Liver (tissue), 9 donors: ENCODE measurements around the gene PDE4B. TPM values are rescaled to one million over a fixed set of nuclear protein-coding genes. Genes with fewer than 3 reads are reported as not detected.

ENCODE experiments used
- DNase-seq: peaks from one replicate; pipeline ENCODE4 v3.0.0-alpha.2; 2017; ENCODE audit warnings: low spot score
- H3K27ac ChIP-seq, 2 donors: one replicate each; pipeline ENCODE4 v1.7.0; 2013; ENCODE audit warnings: inconsistent platforms in 2 of 2, low read length in 2 of 2, control low read depth in 1 of 2, low read depth in 1 of 2, mild to moderate bottlenecking in 1 of 2
- H3K27me3 ChIP-seq, 4 donors: one replicate each; pipeline versions ENCODE4 v1.6.1 to v1.7.0; 2013; ENCODE audit warnings: low read length in 3 of 4, inconsistent platforms in 1 of 4, mild to moderate bottlenecking in 1 of 4, moderate library complexity in 1 of 4; ENCODE audit not compliant: control insufficient read depth in 4 of 4, insufficient read depth in 4 of 4
- H3K36me3 ChIP-seq, 4 donors: one replicate each; pipeline versions ENCODE4 v1.6.1 to v1.7.0; 2013; ENCODE audit warnings: low read length in 3 of 4, mild to moderate bottlenecking in 3 of 4, low read depth in 1 of 4, moderate library complexity in 1 of 4; ENCODE audit not compliant: control insufficient read depth in 4 of 4, insufficient read depth in 3 of 4
- H3K4me1 ChIP-seq, 4 donors: one replicate each; pipeline versions ENCODE4 v1.6.1 to v1.7.0; 2013; ENCODE audit warnings: low read length in 3 of 4, mild to moderate bottlenecking in 3 of 4, moderate library complexity in 1 of 4; ENCODE audit not compliant: control insufficient read depth in 4 of 4, insufficient read depth in 4 of 4
- H3K4me3 ChIP-seq, 3 donors: one replicate each; pipeline versions ENCODE4 v1.6.1 to v1.7.0; 2013; ENCODE audit warnings: low read length in 3 of 3, control low read depth in 1 of 3, low read depth in 1 of 3, mild to moderate bottlenecking in 1 of 3
- H3K9ac ChIP-seq, 2 donors: one replicate each; pipeline ENCODE4 v1.7.0; 2013; ENCODE audit warnings: low read length in 2 of 2, mild to moderate bottlenecking in 2 of 2, moderate library complexity in 2 of 2, control low read depth in 1 of 2, low read depth in 1 of 2
- H3K9me3 ChIP-seq, 4 donors: one replicate each; pipeline versions ENCODE4 v1.6.1 to v1.7.0; 2013; ENCODE audit warnings: low read length in 3 of 4; ENCODE audit not compliant: control insufficient read depth in 4 of 4
- CTCF ChIP-seq: fragments of 150-350 bp; IDR thresholded peaks from 2 replicates; pipeline ENCODE4 v1.5.1; 2017; ENCODE audit warnings: improper control_type of control experiment, low read depth, low read length; ENCODE audit not compliant: missing input control
- EGR1 ChIP-seq, 2 donors: IDR thresholded peaks; 2 replicates each; pipeline ENCODE4 v1.6.1; 2016 to 2018; ENCODE audit warnings: antibody characterized with exemption in 2 of 2, low read depth in 2 of 2
- FOXA1 ChIP-seq: IDR thresholded peaks from 2 replicates; pipeline ENCODE4 v1.6.1; 2016; ENCODE audit warnings: antibody characterized with exemption
- FOXA2 ChIP-seq: IDR thresholded peaks from 2 replicates; pipeline ENCODE4 v1.6.1; 2016; ENCODE audit warnings: antibody characterized with exemption
- GABPA ChIP-seq, 2 donors: IDR thresholded peaks in 1 of 2; conservative IDR thresholded peaks in 1 of 2; 2 replicates each; pipeline ENCODE4 v1.6.1; 2016; ENCODE audit warnings: antibody characterized with exemption in 2 of 2, mild to moderate bottlenecking in 1 of 2, moderate library complexity in 1 of 2
- HNF4A ChIP-seq, 2 donors: conservative IDR thresholded peaks; 2 replicates each; pipeline ENCODE4 v1.6.1; 2016; ENCODE audit warnings: antibody characterized with exemption in 2 of 2, mild to moderate bottlenecking in 2 of 2
- HNF4G ChIP-seq: IDR thresholded peaks from 2 replicates; pipeline ENCODE4 v1.6.1; 2016; ENCODE audit warnings: antibody characterized with exemption
- JUND ChIP-seq, 2 donors: IDR thresholded peaks; 2 replicates each; pipeline ENCODE4 v1.6.1; 2016; ENCODE audit warnings: antibody characterized with exemption in 2 of 2
- NR2F2 ChIP-seq: IDR thresholded peaks from 2 replicates; pipeline ENCODE4 v1.6.1; 2016; ENCODE audit warnings: antibody characterized with exemption
- RAD21 ChIP-seq, 2 donors: IDR thresholded peaks; 2 replicates each; pipeline ENCODE4 v1.6.1; 2016; ENCODE audit warnings: antibody characterized with exemption in 2 of 2, mild to moderate bottlenecking in 2 of 2
- REST ChIP-seq: IDR thresholded peaks from 2 replicates; pipeline ENCODE4 v1.6.1; 2016; ENCODE audit warnings: antibody characterized with exemption, mild to moderate bottlenecking
- RXRA ChIP-seq, 2 donors: IDR thresholded peaks; 2 replicates each; pipeline ENCODE4 v1.6.1; 2017 to 2018; ENCODE audit warnings: antibody characterized with exemption in 2 of 2, mild to moderate bottlenecking in 1 of 2
- SP1 ChIP-seq: IDR thresholded peaks from 2 replicates; pipeline ENCODE4 v1.6.1; 2018; ENCODE audit warnings: antibody characterized with exemption, mild to moderate bottlenecking
- TAF1 ChIP-seq: conservative IDR thresholded peaks from 2 replicates; pipeline ENCODE4 v1.6.1; 2016; ENCODE audit warnings: antibody characterized with exemption, mild to moderate bottlenecking
- YY1 ChIP-seq: IDR thresholded peaks from 2 replicates; pipeline ENCODE4 v1.6.1; 2016; ENCODE audit warnings: antibody characterized with exemption, mild to moderate bottlenecking
- WGBS: extraction: QIAGEN DNeasy Blood & Tissue Kit; methylation state at CpG from one replicate; pipeline ENCODE4 v1.1.7; 2013; 5-methylcytosine and 5-hydroxymethylcytosine counted together
- polyA plus RNA-seq, 2 donors: library from polyadenylated mRNA; stranded (reverse) in 1 of 2; unstranded in 1 of 2; fragments of 200-250 nt in 1 of 2; fragments of >200 nt in 1 of 2; fragmentation: Nextera tagmentation in 1 of 2; extraction: Ambion mirVana in 1 of 2; gene quantifications; one replicate each; pipeline versions ENCODE4 v1.2.1 to v1.2.3, GENCODE V29; 2013 to 2015
- total RNA-seq, 2 donors: library from RNA; depleted of rRNA; stranded (reverse); fragments of >200 nt; gene quantifications; one replicate each; pipeline ENCODE4 v1.2.3, GENCODE V29; 2014
- TF ChIP-seq, protein P1 (sequence below): IDR thresholded peaks from 2 replicates; pipeline ENCODE4 v1.6.1; 2016; ENCODE audit warnings: antibody characterized with exemption
- TF ChIP-seq, protein P2 (sequence below): IDR thresholded peaks from 2 replicates; pipeline ENCODE4 v1.6.1; 2016; ENCODE audit warnings: antibody characterized with exemption
- TF ChIP-seq, protein P3 (sequence below): IDR thresholded peaks from 2 replicates; pipeline ENCODE4 v1.6.1; 2016; ENCODE audit warnings: antibody characterized with exemption
- donor health status: healthy.
- donor health status: healthy.
- donor health status: healthy.
- donor health status: healthy.
- donor health status: healthy.

The PDE4B gene
- total and polyA plus RNA-seq, 4 donors = 1.9 to 3.9 (median 2.7) TPM

DNA sequence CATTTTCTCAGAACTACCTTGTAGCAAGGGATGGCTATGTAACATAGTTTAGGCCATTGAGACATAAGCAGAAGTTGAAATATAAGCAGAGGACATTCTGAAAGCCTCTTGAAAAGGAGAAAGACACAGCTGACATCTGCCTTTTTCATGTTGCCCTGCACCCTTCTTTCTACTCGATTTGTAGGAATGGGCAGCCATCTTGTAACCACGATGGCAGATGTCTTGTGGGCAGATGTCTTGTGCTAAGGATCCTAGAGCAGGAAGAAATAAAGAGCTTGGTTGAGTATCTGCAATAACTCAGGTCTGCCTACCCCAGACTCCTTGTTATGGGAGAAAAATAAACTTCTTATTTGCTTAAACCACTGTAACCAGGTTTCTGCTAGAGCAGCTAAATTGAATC, 351.0 kb downstream of the PDE4B start:
- TF ChIP-seq NR2F2 (no peak), RAD21 (IDR thresholded peaks at IDR 0.05) (no peak), SP1 (no peak), HNF4A (conservative IDR thresholded peaks at IDR 0.05) (no peak), YY1 (no peak), GABPA (IDR thresholded peaks at IDR 0.05 in 1 of 2, conservative IDR thresholded peaks at IDR 0.05 in 1 of 2) (no peak)
- TF ChIP-seq, protein P1, sequence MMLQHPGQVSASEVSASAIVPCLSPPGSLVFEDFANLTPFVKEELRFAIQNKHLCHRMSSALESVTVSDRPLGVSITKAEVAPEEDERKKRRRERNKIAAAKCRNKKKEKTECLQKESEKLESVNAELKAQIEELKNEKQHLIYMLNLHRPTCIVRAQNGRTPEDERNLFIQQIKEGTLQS = no peak
- DNase-seq = no peak
- Histone ChIP-seq H3K9ac (no peak overlapping the region), H3K27ac (no peak overlapping the region), H3K9me3 (no peaks in the 10 kb centered on the region), H3K4me3 (no peak overlapping the region), H3K4me1 (no peaks in the 10 kb centered on the region), H3K36me3 (no peaks in the 10 kb centered on the region), H3K27me3 (no peaks in the 10 kb centered on the region)
- 63% methylated on average over 2 of the region's 2 CpGs for WGBS

DNA sequence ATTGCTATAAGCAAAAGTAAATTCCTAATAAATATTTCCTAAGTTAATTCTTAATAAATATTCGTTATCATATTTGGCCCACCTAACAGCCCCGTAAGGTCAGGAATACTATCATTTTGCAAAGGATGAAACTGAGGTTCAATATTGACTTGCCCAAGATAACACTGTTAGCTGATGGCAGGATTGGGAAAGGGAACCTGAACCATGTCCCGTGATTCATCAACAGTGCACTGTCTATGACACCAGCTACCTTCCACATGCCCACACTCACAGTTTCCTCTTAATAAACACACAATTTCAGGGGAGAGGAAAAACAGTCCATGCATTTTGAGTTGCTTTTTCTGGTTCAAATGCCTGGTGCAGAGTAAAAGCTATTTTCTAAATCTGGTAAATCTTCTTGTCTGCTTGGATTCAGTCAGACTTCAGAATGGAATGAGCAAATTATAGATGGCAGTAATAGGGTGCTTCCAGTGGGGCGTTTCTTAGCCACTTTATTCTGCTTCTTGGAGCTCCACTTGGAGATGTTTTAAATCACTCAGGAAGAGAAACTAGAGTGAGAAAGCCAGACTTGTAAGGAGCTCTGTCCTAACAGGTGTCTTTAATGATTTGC, 354.6 kb downstream of the PDE4B start:
- DNase-seq = no peak
- H3K27me3 ChIP-seq = no peaks in the 10 kb centered on the region
- H3K4me3 ChIP-seq = no peak overlapping the region
- TF ChIP-seq, protein P2, sequence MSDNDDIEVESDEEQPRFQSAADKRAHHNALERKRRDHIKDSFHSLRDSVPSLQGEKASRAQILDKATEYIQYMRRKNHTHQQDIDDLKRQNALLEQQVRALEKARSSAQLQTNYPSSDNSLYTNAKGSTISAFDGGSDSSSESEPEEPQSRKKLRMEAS = no peak
- TF ChIP-seq, protein P1 = no peak
- no peak for TF ChIP-seq CTCF
- TF ChIP-seq RAD21 (IDR thresholded peaks at IDR 0.05) = no peak
- TF ChIP-seq GABPA (IDR thresholded peaks at IDR 0.05 in 1 of 2, conservative IDR thresholded peaks at IDR 0.05 in 1 of 2) = no peak
- TF ChIP-seq FOXA2 = peak; percentile 68
- no peak for TF ChIP-seq NR2F2
- TF ChIP-seq, protein P3, sequence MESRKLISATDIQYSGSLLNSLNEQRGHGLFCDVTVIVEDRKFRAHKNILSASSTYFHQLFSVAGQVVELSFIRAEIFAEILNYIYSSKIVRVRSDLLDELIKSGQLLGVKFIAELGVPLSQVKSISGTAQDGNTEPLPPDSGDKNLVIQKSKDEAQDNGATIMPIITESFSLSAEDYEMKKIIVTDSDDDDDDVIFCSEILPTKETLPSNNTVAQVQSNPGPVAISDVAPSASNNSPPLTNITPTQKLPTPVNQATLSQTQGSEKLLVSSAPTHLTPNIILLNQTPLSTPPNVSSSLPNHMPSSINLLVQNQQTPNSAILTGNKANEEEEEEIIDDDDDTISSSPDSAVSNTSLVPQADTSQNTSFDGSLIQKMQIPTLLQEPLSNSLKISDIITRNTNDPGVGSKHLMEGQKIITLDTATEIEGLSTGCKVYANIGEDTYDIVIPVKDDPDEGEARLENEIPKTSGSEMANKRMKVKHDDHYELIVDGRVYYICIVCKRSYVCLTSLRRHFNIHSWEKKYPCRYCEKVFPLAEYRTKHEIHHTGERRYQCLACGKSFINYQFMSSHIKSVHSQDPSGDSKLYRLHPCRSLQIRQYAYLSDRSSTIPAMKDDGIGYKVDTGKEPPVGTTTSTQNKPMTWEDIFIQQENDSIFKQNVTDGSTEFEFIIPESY = peak; percentile 10
- no peak for TF ChIP-seq EGR1 (IDR thresholded peaks at IDR 0.05; ENCODE audit: low read depth in 2 of 2)
- no peak for TF ChIP-seq HNF4G
- peak in 1 of 2 donors; percentile 62 for TF ChIP-seq JUND (IDR thresholded peaks at IDR 0.05)
- no peak for TF ChIP-seq REST
- peak; percentile 41 to 69 for TF ChIP-seq HNF4A (conservative IDR thresholded peaks at IDR 0.05)
- TF ChIP-seq TAF1 = no peak
- no peak for TF ChIP-seq FOXA1
- TF ChIP-seq SP1 = no peak
- TF ChIP-seq RXRA (IDR thresholded peaks at IDR 0.05) = peak in 1 of 2 donors; percentile 64
- TF ChIP-seq YY1 = no peak
- H3K27ac ChIP-seq = no peak overlapping the region
- H3K36me3 ChIP-seq = no peaks in the 10 kb centered on the region
- WGBS = 45% methylated on average over 4 of the region's 4 CpGs
- H3K9me3 ChIP-seq = no peaks in the 10 kb centered on the region
- H3K9ac ChIP-seq = no peak overlapping the region
- H3K4me1 ChIP-seq = no peaks in the 10 kb centered on the region
